IMR-90 (cell line): ENCODE measurements around the gene SFPQ. TPM values are rescaled to one million over a fixed set of nuclear protein-coding genes. Genes with fewer than 3 reads are reported as not detected.

Experiments
- ATAC-seq: fragments of 200-7000 bp; cut with Tn5 transposase; 2 replicates; pipeline ENCODE4 v1.9.1; 2020; ENCODE audit warnings: low read depth, mild to moderate bottlenecking, moderate library complexity
- BruUV-seq: library from RNA; stranded (reverse); fragments of 400-500 nt; replicated peaks from 2 replicates; lab custom pipeline; 2021; lab: Mats Ljungman, UMichigan
- CTCF ChIA-PET: fragments of 300-600 bp; formaldehyde crosslinking; extraction: SDS; loops from one replicate; lab custom pipeline; 2021; ENCODE audit warnings: antibody characterized with exemption; lab: Yijun Ruan, JAX
- POLR2A ChIA-PET: fragments of 300-600 bp; sonication (Branson Sonifier 250); formaldehyde crosslinking; loops from one replicate; lab custom pipeline; 2022; ENCODE audit warnings: antibody characterized with exemption; ENCODE audit not compliant: unreplicated experiment; lab: Charles Lee
- DNase-seq: peaks from one replicate; pipeline ENCODE4 v3.0.0; 2013
- H2AFZ ChIP-seq: replicated peaks from 2 replicates; pipeline ENCODE3; 2013; ENCODE audit warnings: low read length, mild to moderate bottlenecking; ENCODE audit not compliant: poor library complexity
- H2AK5ac ChIP-seq: 2 replicates; pipeline ENCODE4 v1.6.1; 2013; ENCODE audit warnings: low read depth, low read length, inconsistent platforms
- H2AK9ac ChIP-seq: replicated peaks from 2 replicates; pipeline ENCODE3; 2013; ENCODE audit warnings: mild to moderate bottlenecking, low read depth, low read length, moderate library complexity; ENCODE audit not compliant: poor library complexity
- H2BK120ac ChIP-seq: 2 replicates; pipeline ENCODE4 v1.6.1; 2013; ENCODE audit warnings: low read depth, low read length, inconsistent platforms
- H2BK15ac ChIP-seq: 3 replicates; pipeline ENCODE4 v1.6.1; 2013; ENCODE audit warnings: low read depth, low read length, inconsistent platforms
- H2BK20ac ChIP-seq: 2 replicates; pipeline ENCODE4 v1.6.1; 2013; ENCODE audit warnings: low read depth, mild to moderate bottlenecking, inconsistent platforms, low read length, moderate library complexity
- H2BK5ac ChIP-seq: 2 replicates; pipeline ENCODE4 v1.6.1; 2013; ENCODE audit warnings: mild to moderate bottlenecking, low read depth, low read length, inconsistent platforms; ENCODE audit not compliant: poor library complexity, severe bottlenecking
- H3K14ac ChIP-seq: replicated peaks from 2 replicates; pipeline ENCODE4 v1.6.1; 2013; ENCODE audit warnings: low read depth, low read length, inconsistent platforms
- H3K18ac ChIP-seq: 2 replicates; pipeline ENCODE4 v1.6.1; 2013; ENCODE audit warnings: low read depth, low read length, control low read depth
- H3K23ac ChIP-seq: 2 replicates; pipeline ENCODE4 v1.6.1; 2013; ENCODE audit warnings: low read depth, low read length, inconsistent platforms
- H3K27ac ChIP-seq: 2 replicates; pipeline ENCODE4 v1.5.1; 2013; ENCODE audit warnings: mild to moderate bottlenecking, control low read depth, low read length; ENCODE audit not compliant: insufficient read depth
- H3K27me3 ChIP-seq: 2 replicates; pipeline ENCODE4 v1.6.1; 2013; ENCODE audit warnings: low read length; ENCODE audit not compliant: control insufficient read depth, insufficient read depth
- H3K36me3 ChIP-seq: 2 replicates; pipeline ENCODE4 v1.6.1; 2013; ENCODE audit warnings: low read length, mixed read lengths; ENCODE audit not compliant: control insufficient read depth, insufficient read depth
- H3K4ac ChIP-seq: 2 replicates; pipeline ENCODE4 v1.6.1; 2013; ENCODE audit warnings: low read depth, low read length, inconsistent platforms
- H3K4me1 ChIP-seq: 2 replicates; pipeline ENCODE4 v1.6.1; 2013; ENCODE audit warnings: low read length, mixed read lengths; ENCODE audit not compliant: control insufficient read depth, insufficient read depth
- H3K4me2 ChIP-seq: 2 replicates; pipeline ENCODE4 v1.6.1; 2013; ENCODE audit warnings: low read depth, mild to moderate bottlenecking, control low read depth, low read length, moderate library complexity
- H3K4me3 ChIP-seq: 2 replicates; pipeline ENCODE4 v1.5.1; 2013; ENCODE audit warnings: low read depth, mild to moderate bottlenecking, control low read depth, low read length, moderate library complexity; ENCODE audit not compliant: insufficient read depth
- H3K56ac ChIP-seq: 2 replicates; pipeline ENCODE4 v1.6.1; 2013; ENCODE audit warnings: low read length, inconsistent platforms; ENCODE audit not compliant: insufficient read depth; ENCODE audit errors: extremely low read depth
- H3K79me1 ChIP-seq, 2 experiments: 2 replicates each; pipeline ENCODE4 v1.6.1; 2013; ENCODE audit warnings: low read length in 2 of 2, inconsistent platforms in 1 of 2, low read depth in 1 of 2
- H3K9ac ChIP-seq: 2 replicates; pipeline ENCODE4 v1.6.1; 2013; ENCODE audit warnings: low read depth, low read length, control low read depth
- H3K9me1 ChIP-seq: 2 replicates; pipeline ENCODE4 v1.6.1; 2013; ENCODE audit warnings: low read length, inconsistent platforms; ENCODE audit not compliant: insufficient read depth
- H3K9me3 ChIP-seq: 2 replicates; pipeline ENCODE4 v1.6.1; 2013; ENCODE audit warnings: low read length; ENCODE audit not compliant: control insufficient read depth, insufficient read depth
- H4K20me1 ChIP-seq: 2 replicates; pipeline ENCODE4 v1.6.1; 2013; ENCODE audit warnings: low read length, inconsistent platforms; ENCODE audit not compliant: insufficient read depth
- H4K5ac ChIP-seq: 2 replicates; pipeline ENCODE4 v1.6.1; 2013; ENCODE audit warnings: mild to moderate bottlenecking, low read depth, low read length, control low read depth
- H4K8ac ChIP-seq, 2 experiments: 2 replicates each; pipeline ENCODE4 v1.6.1; 2013; ENCODE audit warnings: low read depth in 2 of 2, low read length in 2 of 2, control low read depth in 1 of 2, inconsistent platforms in 1 of 2
- H4K91ac ChIP-seq: 2 replicates; pipeline ENCODE4 v1.6.1; 2013; ENCODE audit warnings: low read depth, low read length, inconsistent platforms; ENCODE audit not compliant: insufficient read depth
- BHLHE40 ChIP-seq: fragments of 150-350 bp; IDR thresholded peaks from 2 replicates; pipeline ENCODE4 v1.6.1; 2016; ENCODE audit warnings: mild to moderate bottlenecking, low read depth, low read length
- CEBPB ChIP-seq: IDR thresholded peaks from 2 replicates; pipeline ENCODE4 v1.6.1; 2012; ENCODE audit warnings: low read depth, low read length, improper control_type of control experiment
- MAZ ChIP-seq: IDR thresholded peaks from 2 replicates; pipeline ENCODE4 v1.6.1; 2012; ENCODE audit warnings: low read depth, mild to moderate bottlenecking, low read length, improper control_type of control experiment, moderate library complexity, borderline replicate concordance
- MXI1 ChIP-seq: IDR thresholded peaks from 2 replicates; pipeline ENCODE4 v1.6.1; 2012; ENCODE audit warnings: low read depth, mild to moderate bottlenecking, low read length, moderate library complexity, borderline replicate concordance
- NFE2L2 ChIP-seq: fragments of 150-350 bp; IDR thresholded peaks from 2 replicates; pipeline ENCODE4 v1.6.1; 2016; ENCODE audit warnings: low read depth, mild to moderate bottlenecking, low read length
- POLR2A ChIP-seq: IDR thresholded peaks from 2 replicates; pipeline ENCODE4 v1.6.1; 2012; ENCODE audit warnings: mild to moderate bottlenecking, low read depth, low read length
- RAD21 ChIP-seq: IDR thresholded peaks from 2 replicates; pipeline ENCODE4 v1.6.1; 2012; ENCODE audit warnings: low read length, improper control_type of control experiment
- RFX5 ChIP-seq: IDR thresholded peaks from 2 replicates; pipeline ENCODE4 v1.8.0; 2012; ENCODE audit warnings: low read depth, mild to moderate bottlenecking, low read length, moderate library complexity
- USF2 ChIP-seq: fragments of 150-350 bp; IDR thresholded peaks from 2 replicates; pipeline ENCODE4 v1.6.1; 2017; ENCODE audit warnings: mild to moderate bottlenecking, antibody characterized with exemption, low read length, low read depth
- WGBS, 2 experiments: methylation state at CpG; one replicate each; pipeline versions ENCODE4 v1.1.5 to v1.1.7; 2013; ENCODE audit warnings: missing lambda C conversion rate in 2 of 2; ENCODE audit not compliant: insufficient read length in 1 of 2; ENCODE audit errors: extremely low coverage in 2 of 2; 5-methylcytosine and 5-hydroxymethylcytosine counted together
- dilution Hi-C: fragments of 300-500 bp; cut with HindIII; formaldehyde crosslinking; loops from one replicate; pipeline ENCODE4 v1.14.3; 2018; ENCODE audit warnings: low sequenced_read_pairs; ENCODE audit not compliant: unreplicated experiment
- in situ Hi-C: fragments of 300-500 bp; cut with MboI; formaldehyde crosslinking; loops from 3 replicates; pipeline ENCODE4 v1.14.3; 2019; ENCODE audit warnings: low sequenced_read_pairs, inconsistent platforms, mixed read lengths
- intact Hi-C: fragments of 100-400 bp; cut with micrococcal nuclease; formaldehyde crosslinking; loops from 2 replicates; pipeline ENCODE4 v1.10.0; 2022
- polyA plus RNA-seq, 3 experiments: library from polyadenylated mRNA; depleted of rRNA; stranded (reverse); fragments of >200 nt; gene quantifications; 2 replicates each; pipeline ENCODE4 v1.2.3, GENCODE V29; 2012; ENCODE audit warnings: low replicate concordance in 1 of 3
- total RNA-seq: library from RNA; depleted of rRNA; stranded (reverse); fragments of >200 nt; gene quantifications from 2 replicates; pipeline ENCODE4 v1.2.3, GENCODE V29; 2012
- TF ChIP-seq, protein P1 (sequence below): conservative IDR thresholded peaks from 2 replicates; pipeline ENCODE4 v1.5.1; 2012; ENCODE audit warnings: mild to moderate bottlenecking, low read depth, low read length, improper control_type of control experiment
- TF ChIP-seq, protein P2 (sequence below): fragments of 150-350 bp; IDR thresholded peaks from 2 replicates; pipeline ENCODE4 v1.6.1; 2016; ENCODE audit warnings: low read depth, mild to moderate bottlenecking, low read length, moderate library complexity, borderline replicate concordance

The SFPQ gene
- total and polyA plus RNA-seq, 2 of the 4 experiments (the other 2 are of a cell fraction): 53.9 to 121 TPM

DNA sequence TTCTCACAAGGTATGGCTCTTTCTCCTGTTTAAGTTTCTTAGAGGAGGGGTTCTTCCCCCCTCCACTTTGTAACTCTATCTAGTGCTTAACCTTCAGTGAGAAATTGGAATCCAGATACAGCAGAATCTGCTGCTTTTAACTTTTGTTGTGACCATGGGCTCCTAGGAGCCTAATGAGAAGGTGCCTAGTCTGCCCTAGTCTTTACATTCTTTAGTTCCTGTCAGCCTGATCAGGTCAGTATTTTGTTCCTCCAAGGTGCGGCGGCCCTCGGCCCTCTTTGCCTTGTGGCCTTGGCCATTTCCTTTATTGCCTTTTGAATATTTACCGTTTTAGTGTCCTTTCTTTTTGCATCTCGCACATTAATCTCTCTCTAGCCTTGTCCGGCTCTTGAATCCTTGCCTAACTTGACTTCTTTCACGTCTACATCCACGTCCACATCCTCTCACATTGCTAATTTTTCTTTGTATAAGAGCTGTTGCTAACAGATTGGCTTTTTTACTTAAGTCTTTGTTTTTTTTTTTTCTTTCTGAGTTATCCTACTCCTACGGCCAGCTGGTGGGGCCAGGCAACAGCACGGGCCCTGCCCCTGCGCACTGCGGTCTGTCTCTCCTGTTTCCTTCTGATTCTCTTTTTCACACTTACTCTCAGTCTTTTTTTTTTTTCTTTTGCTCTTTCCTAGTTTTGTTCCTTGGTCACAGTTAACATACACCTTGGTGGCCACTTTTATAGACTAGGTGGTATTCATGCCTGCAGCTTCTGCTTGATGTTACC lies 49.0 kb downstream of the SFPQ start:
- no peak overlapping the region for H4K8ac ChIP-seq
- no peak overlapping the region for H4K5ac ChIP-seq
- H3K79me1 ChIP-seq: no peaks in the 10 kb centered on the region
- no peaks in the 10 kb centered on the region for H3K4me1 ChIP-seq
- H3K4me2 ChIP-seq: no peak overlapping the region
- no peak overlapping the region for H3K14ac ChIP-seq
- in situ Hi-C loops (no loop called here), intact Hi-C loops (no loop called here), dilution Hi-C loops (no loop called here)
- H2AFZ ChIP-seq: no peak overlapping the region
- no peak overlapping the region for H3K9ac ChIP-seq
- no peak for TF ChIP-seq CEBPB
- TF ChIP-seq RFX5: no peak
- no peak for TF ChIP-seq RAD21
- TF ChIP-seq BHLHE40: no peak
- TF ChIP-seq NFE2L2: no peak
- TF ChIP-seq, protein P1, sequence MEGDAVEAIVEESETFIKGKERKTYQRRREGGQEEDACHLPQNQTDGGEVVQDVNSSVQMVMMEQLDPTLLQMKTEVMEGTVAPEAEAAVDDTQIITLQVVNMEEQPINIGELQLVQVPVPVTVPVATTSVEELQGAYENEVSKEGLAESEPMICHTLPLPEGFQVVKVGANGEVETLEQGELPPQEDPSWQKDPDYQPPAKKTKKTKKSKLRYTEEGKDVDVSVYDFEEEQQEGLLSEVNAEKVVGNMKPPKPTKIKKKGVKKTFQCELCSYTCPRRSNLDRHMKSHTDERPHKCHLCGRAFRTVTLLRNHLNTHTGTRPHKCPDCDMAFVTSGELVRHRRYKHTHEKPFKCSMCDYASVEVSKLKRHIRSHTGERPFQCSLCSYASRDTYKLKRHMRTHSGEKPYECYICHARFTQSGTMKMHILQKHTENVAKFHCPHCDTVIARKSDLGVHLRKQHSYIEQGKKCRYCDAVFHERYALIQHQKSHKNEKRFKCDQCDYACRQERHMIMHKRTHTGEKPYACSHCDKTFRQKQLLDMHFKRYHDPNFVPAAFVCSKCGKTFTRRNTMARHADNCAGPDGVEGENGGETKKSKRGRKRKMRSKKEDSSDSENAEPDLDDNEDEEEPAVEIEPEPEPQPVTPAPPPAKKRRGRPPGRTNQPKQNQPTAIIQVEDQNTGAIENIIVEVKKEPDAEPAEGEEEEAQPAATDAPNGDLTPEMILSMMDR: no peak
- TF ChIP-seq MXI1: no peak
- no peak for TF ChIP-seq MAZ
- TF ChIP-seq POLR2A: no peak
- TF ChIP-seq USF2: no peak
- TF ChIP-seq, protein P2, sequence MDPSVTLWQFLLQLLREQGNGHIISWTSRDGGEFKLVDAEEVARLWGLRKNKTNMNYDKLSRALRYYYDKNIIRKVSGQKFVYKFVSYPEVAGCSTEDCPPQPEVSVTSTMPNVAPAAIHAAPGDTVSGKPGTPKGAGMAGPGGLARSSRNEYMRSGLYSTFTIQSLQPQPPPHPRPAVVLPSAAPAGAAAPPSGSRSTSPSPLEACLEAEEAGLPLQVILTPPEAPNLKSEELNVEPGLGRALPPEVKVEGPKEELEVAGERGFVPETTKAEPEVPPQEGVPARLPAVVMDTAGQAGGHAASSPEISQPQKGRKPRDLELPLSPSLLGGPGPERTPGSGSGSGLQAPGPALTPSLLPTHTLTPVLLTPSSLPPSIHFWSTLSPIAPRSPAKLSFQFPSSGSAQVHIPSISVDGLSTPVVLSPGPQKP: no peak
- no peaks in the 10 kb centered on the region for H3K9me3 ChIP-seq
- BruUV-seq: no TSS peak
- no peak overlapping the region for H3K4me3 ChIP-seq
- ChIA-PET POLR2A (no interaction called here), CTCF (no interaction called here)
- no peak overlapping the region for H3K4ac ChIP-seq
- H4K91ac ChIP-seq: no peak overlapping the region
- H2AK9ac ChIP-seq: no peak overlapping the region
- H2BK20ac ChIP-seq: no peak overlapping the region
- no peaks in the 10 kb centered on the region for H4K20me1 ChIP-seq
- H2BK15ac ChIP-seq: no peak overlapping the region
- H3K27me3 ChIP-seq: peaks cover 5% of the 10 kb centered on the region; the same call in 1 of the 2 replicates
- ATAC-seq: no peak
- no peak overlapping the region for H3K56ac ChIP-seq
- no peak for DNase-seq
- no peak overlapping the region for H3K23ac ChIP-seq
- H3K27ac ChIP-seq: no peak overlapping the region
- H3K18ac ChIP-seq: no peak overlapping the region
- H2BK120ac ChIP-seq: no peak overlapping the region
- H2BK5ac ChIP-seq: no peak overlapping the region
- no peaks in the 10 kb centered on the region for H3K9me1 ChIP-seq
- H3K36me3 ChIP-seq: no peaks in the 10 kb centered on the region
- H2AK5ac ChIP-seq: no peak overlapping the region
- WGBS, 2 experiments: 72% methylated on average over 3 of the region's 12 CpGs; no CpG with 5 or more reads in 1 of the 2 experiments
